Frontal cortex (tissue), 4 donors: ENCODE measurements around the gene PDIA5. TPM values are rescaled to one million over a fixed set of nuclear protein-coding genes. Genes with fewer than 3 reads are reported as not detected.

Experiments
- DNase-seq, 2 donors: peaks; one replicate each; pipeline ENCODE4 v3.0.0; 2012; ENCODE audit warnings: low spot score in 2 of 2
- FAIRE-seq: peaks from 2 replicates; lab custom pipeline; 2012; peaks lifted over from hg19 to GRCh38; lab: Jason Lieb, UNC
- total RNA-seq: library from RNA; depleted of rRNA; stranded (reverse); fragments of >200 nt; gene quantifications from one replicate; pipeline ENCODE4 v1.2.3, GENCODE V29; 2014
- donor health status: control.
- donor health status: control.
- donor health status: control.

The PDIA5 gene
- total RNA-seq, 1 donor from 2014 or later = 2.0 TPM

GRCh38 chr3:123085293-123085931 lies 18.6 kb downstream of the PDIA5 start:
- FAIRE-seq = no peak
- no peak for DNase-seq

GRCh38 chr3:123085932-123086627 lies 19.3 kb downstream of the PDIA5 start:
- DNase-seq (no peak), FAIRE-seq (no peak)

- DNase-seq = no peak
Observed at GRCh38 chr3:123088387-123088786, 21.6 kb downstream of the PDIA5 start.

GRCh38 chr3:123089611-123090331 lies 22.9 kb downstream of the PDIA5 start:
- FAIRE-seq = no peak
- no peak for DNase-seq

More at GRCh38 chr3:123088387-123088786, 21.6 kb downstream of the PDIA5 start:
- no peak for FAIRE-seq

- DNase-seq (no peak), FAIRE-seq (no peak)
Observed at GRCh38 chr3:123090728-123091531, 24.1 kb downstream of the PDIA5 start.

GRCh38 chr3:123092243-123092642 lies 25.4 kb downstream of the PDIA5 start:
- DNase-seq (no peak), FAIRE-seq (no peak)

GRCh38 chr3:123093696-123094095 lies 26.9 kb downstream of the PDIA5 start:
- DNase-seq = no peak
- no peak for FAIRE-seq

- FAIRE-seq (no peak), DNase-seq (no peak)
Observed at GRCh38 chr3:123094516-123095313, 27.9 kb downstream of the PDIA5 start.

GRCh38 chr3:123096126-123096525 lies 29.3 kb downstream of the PDIA5 start:
- FAIRE-seq (no peak), DNase-seq (no peak)

GRCh38 chr3:123096731-123097130 lies 29.9 kb downstream of the PDIA5 start:
- FAIRE-seq (no peak), DNase-seq (peak in 1 of 2 donors; percentile 58)

- no peak for DNase-seq
- no peak for FAIRE-seq
Observed at GRCh38 chr3:123098426-123099330, 31.9 kb downstream of the PDIA5 start.

GRCh38 chr3:123099331-123100192 lies 32.7 kb downstream of the PDIA5 start:
- FAIRE-seq = no peak
- no peak for DNase-seq

GRCh38 chr3:123100193-123100776 lies 33.5 kb downstream of the PDIA5 start:
- FAIRE-seq = no peak

GRCh38 chr3:123102249-123102648 lies 35.4 kb downstream of the PDIA5 start:
- no peak for FAIRE-seq
- no peak for DNase-seq

More at GRCh38 chr3:123100193-123100776, 33.5 kb downstream of the PDIA5 start:
- DNase-seq = no peak

GRCh38 chr3:123102826-123103225 lies 36.0 kb downstream of the PDIA5 start:
- no peak for DNase-seq
- FAIRE-seq = no peak

GRCh38 chr3:123104550-123104949 lies 37.7 kb downstream of the PDIA5 start:
- no peak for FAIRE-seq
- no peak for DNase-seq
